ENCODE data around the gene SLC38A10. TPM values are rescaled to one million over a fixed set of nuclear protein-coding genes. Genes with fewer than 3 reads are reported as not detected.

The SLC38A10 gene
- total and polyA plus RNA-seq, 10 of the 15 experiments (the other 5 are each of a cell fraction or from before 2014, with no cell fraction given): 0.52 to 67.9 (median 22.1) TPM

GRCh38 chr17:81291662-81292061 is 3.4 kb downstream of the SLC38A10 start (continued):
- TF ChIP-seq BCLAF1 (IDR thresholded peaks at IDR 0.05) (no peak), CEBPZ (IDR thresholded peaks at IDR 0.05; ENCODE audit: low read depth, low read length) (no peak), RB1 (IDR thresholded peaks at IDR 0.05; ENCODE audit: borderline replicate concordance) (peak; percentile 50; the same call in 1 of the 2 replicates), EZH2 (IDR thresholded peaks at IDR 0.05; ENCODE audit: borderline replicate concordance, control insufficient read depth, low read depth, low read length) (no peak)

DNA sequence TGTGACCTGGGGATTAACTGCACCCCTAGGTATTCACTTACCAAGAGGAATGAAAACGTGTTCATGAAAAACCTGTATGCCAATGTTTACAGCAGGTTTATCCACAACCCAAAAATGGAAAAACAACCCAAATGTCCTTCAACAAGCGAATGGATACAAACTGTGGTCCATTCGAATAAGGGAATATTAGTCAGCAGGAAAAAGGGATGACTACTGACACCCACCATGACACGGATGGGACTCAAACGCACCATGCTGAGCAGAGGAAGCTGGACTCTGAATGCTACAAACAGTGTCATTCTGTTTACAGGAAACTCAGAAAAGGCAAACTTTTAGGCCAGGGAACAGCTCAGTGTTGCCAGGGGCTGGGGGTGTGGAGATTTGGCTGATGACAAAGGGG is 4.9 kb downstream of the SLC38A10 start:
- CTCF ChIA-PET: interaction anchor here (1.9 to 2.0 kb wide), 2 partner anchors 195 to 311 kb away, joined by 7 read pairs; no protein-coding TSS in a partner anchor
- 96% methylated on average over 5 of the region's 5 CpGs for WGBS (ENCODE audit: insufficient coverage, insufficient replicate concordance, low lambda C conversion rate, missing lambda C conversion rate)
- DNase-seq (ENCODE audit: low read depth, low spot score) (no peak), ATAC-seq (no peak), FAIRE-seq (no peak)
- RAD21 ChIA-PET (ENCODE audit: unreplicated experiment): no interaction called here
- SMC1A ChIA-PET (ENCODE audit: uncharacterized antibody, unreplicated experiment): interaction anchor here (2.7 kb wide), 1 partner anchor 194 kb away, joined by 14 read pairs; no protein-coding TSS in a partner anchor
- H3K79me2 ChIP-seq (ENCODE audit: control insufficient read depth, insufficient read depth, low read length): peaks cover 36% of the 10 kb centered on the region
- H3K9me3 ChIP-seq (replicated peaks; ENCODE audit: control insufficient read depth, insufficient read depth, low read length): no peaks in the 10 kb centered on the region
- H3K27me3 ChIP-seq (replicated peaks in 1 of 2; ENCODE audit: control insufficient read depth in 2 of 2, insufficient read depth in 2 of 2, low read length in 1 of 2): no peaks in the 10 kb centered on the region
- no peak overlapping the region for H3K4me3 ChIP-seq
- intact Hi-C loops (cut with micrococcal nuclease; ENCODE audit: unreplicated experiment): loop anchor here (10.0 kb wide), 1 partner anchor 105 kb away; the partner anchor contains the start of gene BAHCC1
- no peak overlapping the region for H3K4me2 ChIP-seq (ENCODE audit: control insufficient read depth, insufficient read depth)
- no peak overlapping the region for H2AFZ ChIP-seq (ENCODE audit: control insufficient read depth, low read depth, low read length)
- H4K20me1 ChIP-seq (ENCODE audit: control insufficient read depth, insufficient read depth): no peaks in the 10 kb centered on the region
- in situ Hi-C loops (cut with MboI): no loop called here
- H3K36me3 ChIP-seq (ENCODE audit: control insufficient read depth in 2 of 2, insufficient read depth in 2 of 2, low read length in 1 of 2): peaks cover 0 to 4% of the 10 kb centered on the region in 2 experiments; a peak in 2 of 4 replicates
- H3K27ac ChIP-seq (ENCODE audit: control insufficient read depth, insufficient read depth): no peak overlapping the region
- POLR2A ChIA-PET: no interaction called here
- H3K4me1 ChIP-seq (ENCODE audit: control insufficient read depth, insufficient read depth, low read length): peaks cover 9% of the 10 kb centered on the region
- H3K9ac ChIP-seq (ENCODE audit: control insufficient read depth, insufficient read depth, low read length): no peak overlapping the region
- BruUV-seq (replicated peaks): no TSS peak
- TF ChIP-seq, protein P1, sequence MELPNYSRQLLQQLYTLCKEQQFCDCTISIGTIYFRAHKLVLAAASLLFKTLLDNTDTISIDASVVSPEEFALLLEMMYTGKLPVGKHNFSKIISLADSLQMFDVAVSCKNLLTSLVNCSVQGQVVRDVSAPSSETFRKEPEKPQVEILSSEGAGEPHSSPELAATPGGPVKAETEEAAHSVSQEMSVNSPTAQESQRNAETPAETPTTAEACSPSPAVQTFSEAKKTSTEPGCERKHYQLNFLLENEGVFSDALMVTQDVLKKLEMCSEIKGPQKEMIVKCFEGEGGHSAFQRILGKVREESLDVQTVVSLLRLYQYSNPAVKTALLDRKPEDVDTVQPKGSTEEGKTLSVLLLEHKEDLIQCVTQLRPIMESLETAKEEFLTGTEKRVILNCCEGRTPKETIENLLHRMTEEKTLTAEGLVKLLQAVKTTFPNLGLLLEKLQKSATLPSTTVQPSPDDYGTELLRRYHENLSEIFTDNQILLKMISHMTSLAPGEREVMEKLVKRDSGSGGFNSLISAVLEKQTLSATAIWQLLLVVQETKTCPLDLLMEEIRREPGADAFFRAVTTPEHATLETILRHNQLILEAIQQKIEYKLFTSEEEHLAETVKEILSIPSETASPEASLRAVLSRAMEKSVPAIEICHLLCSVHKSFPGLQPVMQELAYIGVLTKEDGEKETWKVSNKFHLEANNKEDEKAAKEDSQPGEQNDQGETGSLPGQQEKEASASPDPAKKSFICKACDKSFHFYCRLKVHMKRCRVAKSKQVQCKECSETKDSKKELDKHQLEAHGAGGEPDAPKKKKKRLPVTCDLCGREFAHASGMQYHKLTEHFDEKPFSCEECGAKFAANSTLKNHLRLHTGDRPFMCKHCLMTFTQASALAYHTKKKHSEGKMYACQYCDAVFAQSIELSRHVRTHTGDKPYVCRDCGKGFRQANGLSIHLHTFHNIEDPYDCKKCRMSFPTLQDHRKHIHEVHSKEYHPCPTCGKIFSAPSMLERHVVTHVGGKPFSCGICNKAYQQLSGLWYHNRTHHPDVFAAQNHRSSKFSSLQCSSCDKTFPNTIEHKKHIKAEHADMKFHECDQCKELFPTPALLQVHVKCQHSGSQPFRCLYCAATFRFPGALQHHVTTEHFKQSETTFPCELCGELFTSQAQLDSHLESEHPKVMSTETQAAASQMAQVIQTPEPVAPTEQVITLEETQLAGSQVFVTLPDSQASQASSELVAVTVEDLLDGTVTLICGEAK (IDR thresholded peaks at IDR 0.05; ENCODE audit: borderline replicate concordance): no peak
- TF ChIP-seq CEBPB (IDR thresholded peaks at IDR 0.05; ENCODE audit: borderline replicate concordance in 1 of 2, low read depth in 2 of 2, low read length in 2 of 2): no peak
- TF ChIP-seq BCL3 (IDR thresholded peaks at IDR 0.05; ENCODE audit: borderline replicate concordance, insufficient read depth, low read depth, low read length, poor library complexity, severe bottlenecking): no peak
- no peak for TF ChIP-seq PML (IDR thresholded peaks at IDR 0.05; ENCODE audit: low read length)
